Panc1 (cell line): ENCODE results near the gene RRAS.

Experiments
- CTCF ChIP-seq: fragments of 450-650 bp; IDR thresholded peaks from 2 replicates; pipeline ENCODE4 v1.5.1; 2017; ENCODE audit warnings: mild to moderate bottlenecking
- REST ChIP-seq, 2 experiments: IDR thresholded peaks; 2 replicates each; pipeline ENCODE4 v1.6.1; 2011 to 2012; ENCODE audit warnings: low read depth in 2 of 2, control low read depth in 1 of 2, low read length in 1 of 2, mild to moderate bottlenecking in 1 of 2, moderate library complexity in 1 of 2; ENCODE audit not compliant: insufficient read depth in 1 of 2
- TCF7L2 ChIP-seq: IDR thresholded peaks from 2 replicates; pipeline ENCODE4 v1.6.1; 2011; ENCODE audit warnings: mild to moderate bottlenecking, low read depth, low read length, inconsistent platforms

GRCh38 chr19:49681830-49682229, 41.9 kb upstream of the RRAS start:
- TF ChIP-seq CTCF: no peak
- TF ChIP-seq TCF7L2: no peak
- no peak for TF ChIP-seq REST (IDR thresholded peaks at IDR 0.05; ENCODE audit: insufficient read depth in 1 of 2, low read depth in 2 of 2, low read length in 1 of 2)
